K562 (cell line): ENCODE results near the gene IBA57. TPM values are rescaled to one million over a fixed set of nuclear protein-coding genes. Genes with fewer than 3 reads are reported as not detected.

Experiments used
- ATAC-seq: fragments of 200-7000 bp; cut with Tn5 transposase; 3 replicates; pipeline ENCODE4 v1.9.1; 2020; ENCODE audit warnings: moderate library complexity
- BruUV-seq: library from RNA; stranded (reverse); fragments of 400-500 nt; replicated peaks from 2 replicates; lab custom pipeline; 2021; lab: Mats Ljungman, UMichigan
- CTCF ChIA-PET: fragments of 300-600 bp; formaldehyde crosslinking; extraction: SDS; loops from one replicate; lab custom pipeline; 2021; ENCODE audit warnings: low intra/inter-chr PET ratio; lab: Yijun Ruan, JAX
- POLR2A ChIA-PET: fragments of 300-600, 350-650 bp; sonication (Branson Sonifier 250); formaldehyde crosslinking; extraction: SDS; loops from one replicate; lab custom pipeline; 2021; ENCODE audit warnings: antibody characterized with exemption, inconsistent platforms; lab: Yijun Ruan, JAX
- DNase-seq, 4 experiments: peaks; one replicate each; pipeline versions ENCODE4 v3.0.0 to v3.0.0-alpha.2; 2011 to 2018; ENCODE audit warnings: low spot score in 3 of 4, mixed read lengths in 3 of 4; ENCODE audit errors: extremely low read depth in 1 of 4
- FAIRE-seq: peaks from 2 replicates; lab custom pipeline; 2011; peaks lifted over from hg19 to GRCh38; lab: Jason Lieb, UNC
- H2AFZ ChIP-seq: 2 replicates; pipeline ENCODE4 v1.6.0; 2011; ENCODE audit warnings: low read depth, low read length, control low read depth, inconsistent platforms
- H3K27ac ChIP-seq: fragments of 200-600 bp; 3 replicates; pipeline ENCODE4 v1.8.0; 2011; ENCODE audit warnings: low read depth, mild to moderate bottlenecking, control low read depth, inconsistent platforms, low read length, moderate library complexity, mixed read lengths; ENCODE audit errors: extremely low read depth
- H3K27me3 ChIP-seq, 2 experiments: fragments of 300-600 bp in 1 of 2; 2 replicates in 1 of 2; 3 replicates in 1 of 2; pipeline versions ENCODE4 v1.6.0 to v1.8.0; 2011; ENCODE audit warnings: inconsistent platforms in 2 of 2, low read length in 2 of 2, mild to moderate bottlenecking in 1 of 2, mixed read lengths in 1 of 2, moderate library complexity in 1 of 2; ENCODE audit not compliant: control insufficient read depth in 2 of 2, insufficient read depth in 2 of 2
- H3K36me3 ChIP-seq: fragments of 300-600 bp; 3 replicates; pipeline ENCODE4 v1.8.0; 2011; ENCODE audit warnings: mild to moderate bottlenecking, low read length, inconsistent platforms; ENCODE audit not compliant: control insufficient read depth, insufficient read depth
- H3K4me1 ChIP-seq, 2 experiments: fragments of 200-600 bp in 1 of 2; replicated peaks in 1 of 2; 2 replicates in 1 of 2; 3 replicates in 1 of 2; pipeline versions ENCODE4 v1.5.1 to v1.8.0; 2011; ENCODE audit warnings: inconsistent platforms in 2 of 2, low read length in 2 of 2, mild to moderate bottlenecking in 1 of 2, mixed read lengths in 1 of 2, moderate library complexity in 1 of 2; ENCODE audit not compliant: control insufficient read depth in 2 of 2, insufficient read depth in 2 of 2
- H3K4me2 ChIP-seq: 2 replicates; pipeline ENCODE4 v1.6.1; 2011; ENCODE audit warnings: low read length, control low read depth, inconsistent platforms, mixed read lengths; ENCODE audit not compliant: insufficient read depth
- H3K4me3 ChIP-seq: fragments of 200-600 bp; sonication (generic), shearing (Covaris generic); 2 replicates; pipeline ENCODE4 v1.5.1; 2016; ENCODE audit warnings: control low read depth, inconsistent platforms
- H3K79me2 ChIP-seq: fragments of 200-600 bp; 3 replicates; pipeline ENCODE4 v1.8.0; 2011; ENCODE audit warnings: low read length, inconsistent platforms; ENCODE audit not compliant: control insufficient read depth, insufficient read depth
- H3K9ac ChIP-seq, 2 experiments: 2 replicates each; pipeline versions ENCODE4 v1.6.0 to v1.6.1; 2011; ENCODE audit warnings: low read depth in 2 of 2, low read length in 2 of 2, control low read depth in 1 of 2, inconsistent platforms in 1 of 2, mild to moderate bottlenecking in 1 of 2, mixed read lengths in 1 of 2; ENCODE audit not compliant: insufficient read depth in 1 of 2
- H3K9me1 ChIP-seq: one replicate; pipeline ENCODE4 v1.6.0; 2011; ENCODE audit warnings: inconsistent platforms, mild to moderate bottlenecking, low read length, moderate library complexity; ENCODE audit not compliant: control insufficient read depth, insufficient read depth
- H3K9me3 ChIP-seq: replicated peaks from 2 replicates; pipeline ENCODE4 v1.5.1; 2011; ENCODE audit warnings: low read depth, low read length, inconsistent platforms; ENCODE audit not compliant: control insufficient read depth, insufficient read depth
- H4K20me1 ChIP-seq: replicated peaks from 2 replicates; pipeline ENCODE4 v1.6.1; 2011; ENCODE audit warnings: low read length, inconsistent platforms, mixed read lengths; ENCODE audit not compliant: control insufficient read depth, insufficient read depth
- ATF1 ChIP-seq, 2 experiments: fragments of 450-650 bp in 1 of 2; IDR thresholded peaks; 2 replicates each; pipeline ENCODE4 v1.6.1; 2016; ENCODE audit warnings: missing compliant biosample characterization in 1 of 2, missing genetic modification characterization in 1 of 2
- BDP1 ChIP-seq: IDR thresholded peaks from 3 replicates; pipeline ENCODE4 v1.6.1; 2011; ENCODE audit not compliant: insufficient read length, insufficient read depth
- HMG20A ChIP-seq: fragments of 450-650 bp; formaldehyde crosslinking; conservative IDR thresholded peaks from 2 replicates; pipeline ENCODE4 v1.4.0; 2020; ENCODE audit warnings: mild to moderate bottlenecking, mixed read lengths
- KAT8 ChIP-seq: fragments of 450-650 bp; IDR thresholded peaks from 2 replicates; pipeline ENCODE4 v1.6.1; 2016; ENCODE audit warnings: low read depth, mild to moderate bottlenecking
- PRPF4 ChIP-seq: fragments of 200-400 bp; formaldehyde crosslinking; IDR thresholded peaks from one replicate; pipeline ENCODE4 v1.6.1; 2017; ENCODE audit warnings: low read length, low read depth, mild to moderate bottlenecking; ENCODE audit not compliant: insufficient read depth, poor library complexity, severe bottlenecking
- STAT6 ChIP-seq: sonication (generic); formaldehyde crosslinking; IDR thresholded peaks from 2 replicates; pipeline ENCODE4 v1.8.1; 2023; ENCODE audit warnings: mild to moderate bottlenecking, missing genetic modification reagents
- ZNF197 ChIP-seq: fragments of 200-800 bp; sonication (Bioruptor generic); IDR thresholded peaks from 2 replicates; pipeline ENCODE4 v1.6.1; 2016; ENCODE audit warnings: low read depth, missing genetic modification characterization, missing compliant biosample characterization
- ZNF280B ChIP-seq: fragments of 250-450 bp; sonication (Bioruptor Pico); IDR thresholded peaks from 2 replicates; pipeline ENCODE4 v1.5.1; 2021; ENCODE audit warnings: mild to moderate bottlenecking
- ZNF766 ChIP-seq: fragments of 200-800 bp; sonication (Bioruptor generic); conservative IDR thresholded peaks from 2 replicates; pipeline ENCODE4 v1.6.1; 2016; ENCODE audit warnings: missing genetic modification characterization, missing compliant biosample characterization
- WGBS: fragments of 100-300 bp; shearing (Covaris generic); methylation state at CpG from one replicate; pipeline ENCODE4 v1.1.6; 2016; ENCODE audit warnings: low coverage, mixed read lengths; ENCODE audit not compliant: insufficient coverage; ENCODE audit errors: missing lambda C conversion rate; 5-methylcytosine and 5-hydroxymethylcytosine counted together
- in situ Hi-C: fragments of 300-500 bp; cut with MboI; formaldehyde crosslinking; loops from 4 replicates; pipeline ENCODE4 v1.15.0; 2018; ENCODE audit warnings: inconsistent platforms, mixed read lengths
- intact Hi-C: fragments of 100-400 bp; cut with micrococcal nuclease; formaldehyde crosslinking; loops from 2 replicates; pipeline ENCODE4 v1.14.2; 2022
- polyA plus RNA-seq, 8 experiments: library from polyadenylated mRNA; depleted of rRNA in 4 of 8; stranded (reverse) in 5 of 8; unstranded in 3 of 8; fragments of >200 nt; fragmentation: Nextera tagmentation in 2 of 8; fragmentation: Illumina TruSeq in 1 of 8; extraction: Ambion mirVana in 2 of 8; extraction: Trizol in 1 of 8; gene quantifications; 2 replicates each; pipeline versions ENCODE4 v1.2.1 to v1.2.3, GENCODE V29; 2011 to 2014; ENCODE audit warnings: inconsistent platforms in 1 of 8, missing spikeins in 1 of 8
- total RNA-seq, 7 experiments: library from RNA; depleted of rRNA in 6 of 7; stranded (reverse); fragments of >200 nt in 6 of 7; fragmentation: Illumina TruSeq in 2 of 7; extraction: Trizol in 2 of 7; gene quantifications; 2 replicates each; pipeline versions ENCODE4 v1.2.1 to v1.2.3, GENCODE V29; 2011 to 2021; ENCODE audit warnings: low replicate concordance in 1 of 7

Gene IBA57
- total and polyA plus RNA-seq, 9 of the 15 experiments (the other 6 are each of a cell fraction or from before 2014, with no cell fraction given), result 0.77 to 15.5 (median 2.7) TPM

DNA sequence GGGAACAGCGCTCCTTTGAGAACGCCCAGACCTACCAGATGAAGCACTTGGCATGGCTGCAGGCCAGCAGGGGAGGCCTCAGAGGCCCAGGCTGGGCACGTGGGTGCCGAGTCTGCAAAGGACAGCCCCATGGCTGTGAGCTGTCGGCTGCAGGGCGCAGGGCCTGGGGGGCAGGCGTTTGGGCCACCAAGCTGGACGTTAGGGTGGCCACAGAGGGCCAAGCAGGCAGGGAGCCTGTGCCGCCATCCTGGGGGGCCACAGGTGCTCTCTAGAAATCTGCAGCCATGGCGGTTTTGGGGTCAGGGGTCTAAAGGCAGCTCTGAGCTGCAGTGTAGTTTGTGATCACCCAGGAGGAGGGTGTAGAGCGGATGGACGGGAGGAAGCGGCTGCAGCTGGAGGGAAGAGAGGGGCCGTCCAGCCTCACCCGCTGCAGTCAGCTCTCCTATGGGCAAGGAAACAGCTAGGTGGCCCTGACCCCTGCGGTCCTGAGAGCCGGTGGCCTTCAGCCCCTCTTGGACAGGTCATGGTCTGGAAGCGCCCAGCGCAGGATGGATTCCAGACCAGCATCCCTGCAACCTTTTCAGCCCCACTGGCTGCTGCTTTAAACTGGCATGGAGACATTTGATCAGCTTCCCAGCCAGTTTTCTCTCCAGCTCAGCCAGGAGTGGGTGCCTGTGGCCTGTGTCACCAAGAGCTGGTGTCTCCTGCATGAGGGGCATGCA is 11.0 kb downstream of the IBA57 start:
- FAIRE-seq (no peak), ATAC-seq (no peak), DNase-seq (no peak)
- ChIA-PET CTCF (no interaction called here), POLR2A (interaction anchor here (0.6 to 3.7 kb wide), 7 partner anchors 11 to 1758 kb away, joined by 3 to 32 read pairs (median 3); partner anchors contain the start of gene IBA57)
- Histone ChIP-seq H3K4me1 (peaks cover 25 to 59% of the 10 kb centered on the region in 2 experiments; a peak in 4 of 5 replicates), H3K79me2 (peaks cover 4% of the 10 kb centered on the region; the same call in 1 of the 3 replicates), H3K4me3 (no peak overlapping the region), H3K9me1 (no peaks in the 10 kb centered on the region), H3K9me3 (no peaks in the 10 kb centered on the region), H3K4me2 (no peak overlapping the region), H3K9ac (no peak overlapping the region; a peak in 1 of 4 replicates), H3K27ac (no peak overlapping the region), H3K27me3 (no peaks in the 10 kb centered on the region), H4K20me1 (peaks cover 9% of the 10 kb centered on the region), H3K36me3 (peaks cover 10% of the 10 kb centered on the region; the same call in 2 of the 3 replicates), H2AFZ (no peak overlapping the region)
- BruUV-seq, result no TSS peak
- 77% methylated on average over 19 of the region's 19 CpGs for WGBS
- intact Hi-C loops (no loop called here), in situ Hi-C loops (no loop called here)
- TF ChIP-seq BDP1, result no peak
- TF ChIP-seq HMG20A (CRISPR knock-in tag), result no peak
- TF ChIP-seq ZNF280B (CRISPR knock-in tag), result no peak
- no peak for TF ChIP-seq KAT8
- TF ChIP-seq STAT6, result no peak
- TF ChIP-seq ATF1 (CRISPR knock-in tag; IDR thresholded peaks at IDR 0.05), result no peak
- no peak for TF ChIP-seq ATF1 (tag; IDR thresholded peaks at IDR 0.05)
- TF ChIP-seq ZNF197 (CRISPR knock-in tag), result no peak
- TF ChIP-seq ZNF766, result no peak
- TF ChIP-seq PRPF4, result no peak
